ENCODE measurements around the gene GALNT2. TPM values are rescaled to one million over a fixed set of nuclear protein-coding genes. Genes with fewer than 3 reads are reported as not detected.

GALNT2 gene
- total RNA-seq, 1 donor from 2014 or later: 31.9 TPM

DNA sequence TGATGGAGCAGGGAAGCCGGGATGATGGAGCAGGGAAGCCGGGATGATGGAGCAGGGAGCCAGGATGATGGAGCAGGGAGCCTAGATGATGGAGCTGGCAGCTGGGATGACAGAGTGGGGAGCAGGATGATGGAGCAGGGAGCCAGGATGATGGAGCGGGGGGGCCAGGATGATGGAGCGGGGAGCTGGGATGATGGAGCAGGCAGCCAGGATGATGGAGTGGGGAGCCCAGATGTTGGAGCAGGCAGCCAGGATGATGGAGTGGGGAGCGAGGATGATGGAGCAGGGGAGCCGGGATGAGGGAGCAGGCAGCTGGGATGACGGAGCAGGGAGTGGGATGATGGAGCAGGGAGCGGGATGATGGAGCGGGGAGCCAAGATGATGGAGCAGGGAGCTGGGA lies 16.0 kb downstream of the GALNT2 start:
- H3K4me3 ChIP-seq (ENCODE audit: low read depth, low read length): no peak overlapping the region
- H3K36me3 ChIP-seq (ENCODE audit: control insufficient read depth, insufficient read depth, low read length): peaks cover 2% of the 10 kb centered on the region
- FAIRE-seq (no peak), DNase-seq (ENCODE audit: low read depth) (no peak)
- H3K27me3 ChIP-seq (ENCODE audit: control insufficient read depth, insufficient read depth, low read length): no peaks in the 10 kb centered on the region
- TF ChIP-seq, protein P1, sequence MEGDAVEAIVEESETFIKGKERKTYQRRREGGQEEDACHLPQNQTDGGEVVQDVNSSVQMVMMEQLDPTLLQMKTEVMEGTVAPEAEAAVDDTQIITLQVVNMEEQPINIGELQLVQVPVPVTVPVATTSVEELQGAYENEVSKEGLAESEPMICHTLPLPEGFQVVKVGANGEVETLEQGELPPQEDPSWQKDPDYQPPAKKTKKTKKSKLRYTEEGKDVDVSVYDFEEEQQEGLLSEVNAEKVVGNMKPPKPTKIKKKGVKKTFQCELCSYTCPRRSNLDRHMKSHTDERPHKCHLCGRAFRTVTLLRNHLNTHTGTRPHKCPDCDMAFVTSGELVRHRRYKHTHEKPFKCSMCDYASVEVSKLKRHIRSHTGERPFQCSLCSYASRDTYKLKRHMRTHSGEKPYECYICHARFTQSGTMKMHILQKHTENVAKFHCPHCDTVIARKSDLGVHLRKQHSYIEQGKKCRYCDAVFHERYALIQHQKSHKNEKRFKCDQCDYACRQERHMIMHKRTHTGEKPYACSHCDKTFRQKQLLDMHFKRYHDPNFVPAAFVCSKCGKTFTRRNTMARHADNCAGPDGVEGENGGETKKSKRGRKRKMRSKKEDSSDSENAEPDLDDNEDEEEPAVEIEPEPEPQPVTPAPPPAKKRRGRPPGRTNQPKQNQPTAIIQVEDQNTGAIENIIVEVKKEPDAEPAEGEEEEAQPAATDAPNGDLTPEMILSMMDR (IDR thresholded peaks at IDR 0.05; ENCODE audit: insufficient read depth, low read length, severe bottlenecking): no peak

DNA sequence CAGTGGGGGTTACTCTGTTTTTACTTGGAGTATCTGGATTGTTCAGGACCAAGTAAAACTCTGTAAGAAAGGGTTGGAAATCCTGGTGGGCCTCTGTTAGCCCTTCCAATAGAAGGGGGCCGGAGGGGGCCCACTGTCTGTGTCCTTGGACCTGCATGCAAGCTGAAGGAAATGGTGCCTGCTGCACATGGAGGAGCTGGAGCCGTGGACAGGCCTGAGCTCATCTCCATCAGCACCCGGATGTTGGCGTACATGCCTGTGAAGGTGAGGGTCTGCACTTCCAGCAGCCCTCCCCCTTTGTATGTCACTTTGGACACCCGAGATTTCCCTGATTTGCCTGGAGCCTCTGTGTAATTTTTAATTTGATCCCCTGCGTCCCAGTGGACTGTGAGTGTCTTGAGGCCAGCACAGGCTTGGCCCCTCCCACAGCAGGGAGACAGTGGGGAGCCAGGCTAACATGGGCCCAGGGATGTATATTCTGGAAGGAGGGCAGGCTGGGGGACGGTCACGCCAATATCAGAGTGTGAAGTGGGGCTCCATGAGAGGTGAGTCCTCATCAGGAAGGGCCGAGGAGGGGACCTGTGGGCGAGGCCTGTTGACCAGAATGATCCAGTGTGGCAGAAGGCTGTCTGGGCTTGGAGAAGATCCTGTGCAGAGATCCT lies 16.8 kb downstream of the GALNT2 start:
- peaks cover 2% of the 10 kb centered on the region for H3K36me3 ChIP-seq (ENCODE audit: control insufficient read depth, insufficient read depth, low read length)
- no peak for FAIRE-seq
- DNase-seq (ENCODE audit: low read depth): no peak
- TF ChIP-seq, protein P1 (IDR thresholded peaks at IDR 0.05; ENCODE audit: insufficient read depth, low read length, severe bottlenecking): no peak
- no peak overlapping the region for H3K4me3 ChIP-seq (ENCODE audit: low read depth, low read length)
- no peaks in the 10 kb centered on the region for H3K27me3 ChIP-seq (ENCODE audit: control insufficient read depth, insufficient read depth, low read length)

DNA sequence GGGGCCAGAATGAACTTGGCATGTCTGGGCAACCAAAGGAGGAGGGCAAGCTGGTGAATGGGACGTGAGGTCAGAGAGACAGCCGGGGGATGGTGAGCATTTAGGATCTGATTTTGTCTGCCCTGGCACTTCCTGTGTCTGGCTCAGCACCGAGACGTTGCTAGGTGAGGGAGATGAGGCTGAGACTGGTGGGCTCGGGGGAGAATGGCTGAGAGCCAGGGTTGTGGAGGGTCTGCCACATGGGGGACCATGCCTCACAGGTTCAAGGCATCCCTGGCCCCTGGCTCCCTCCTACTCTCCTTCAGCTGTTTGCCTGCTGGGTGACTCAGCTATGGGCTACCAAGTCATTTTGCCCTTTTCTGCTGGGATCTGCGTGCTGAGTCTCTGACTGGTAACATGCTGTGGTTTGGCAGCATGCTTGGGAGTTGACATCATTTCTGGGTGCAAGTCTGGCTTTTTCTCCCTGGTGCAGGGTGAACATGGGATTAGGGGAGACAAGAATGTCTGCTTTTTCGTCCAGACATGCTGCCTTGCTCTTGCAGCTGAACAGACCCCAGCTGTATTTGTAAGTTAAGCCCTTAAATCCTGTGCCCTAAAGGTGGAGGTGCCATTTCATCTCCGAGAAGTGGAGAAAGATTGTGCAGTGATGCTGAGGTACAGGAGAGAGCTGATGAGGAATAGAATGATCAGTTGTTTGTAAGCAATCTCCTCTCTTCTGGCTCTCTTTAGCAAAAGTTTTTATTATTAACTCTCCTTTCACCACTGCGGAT lies 17.6 kb downstream of the GALNT2 start:
- FAIRE-seq: peak; percentile 93
- Histone ChIP-seq H3K4me3 (ENCODE audit: low read depth, low read length) (peak overlapping the region; percentile 11), H3K27me3 (ENCODE audit: control insufficient read depth, insufficient read depth, low read length) (no peaks in the 10 kb centered on the region), H3K36me3 (ENCODE audit: control insufficient read depth, insufficient read depth, low read length) (peaks cover 2% of the 10 kb centered on the region)
- TF ChIP-seq, protein P1 (IDR thresholded peaks at IDR 0.05; ENCODE audit: insufficient read depth, low read length, severe bottlenecking): no peak
- peak; percentile 99 for DNase-seq (ENCODE audit: low read depth)

DNA sequence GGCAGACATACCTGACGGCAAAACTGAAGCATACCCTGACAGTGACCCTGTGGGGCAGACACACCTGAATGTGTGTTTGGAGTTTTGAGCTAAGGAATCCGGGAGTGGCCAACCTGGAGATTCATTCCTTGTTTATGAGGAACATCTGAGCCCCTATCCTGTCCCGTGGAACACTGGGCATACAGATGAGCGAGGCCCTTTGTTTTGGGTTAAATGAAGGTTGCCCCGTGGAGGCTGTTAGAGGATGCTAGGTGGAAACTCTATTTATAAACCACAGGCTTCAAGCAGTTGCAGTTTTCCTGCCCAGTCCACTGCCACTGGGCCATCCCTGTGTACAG lies 18.1 kb downstream of the GALNT2 start:
- TF ChIP-seq, protein P1 (IDR thresholded peaks at IDR 0.05; ENCODE audit: insufficient read depth, low read length, severe bottlenecking): no peak
- FAIRE-seq (no peak), DNase-seq (ENCODE audit: low read depth) (no peak)
- no peaks in the 10 kb centered on the region for H3K27me3 ChIP-seq (ENCODE audit: control insufficient read depth, insufficient read depth, low read length)
- H3K36me3 ChIP-seq (ENCODE audit: control insufficient read depth, insufficient read depth, low read length): peaks cover 2% of the 10 kb centered on the region
- H3K4me3 ChIP-seq (ENCODE audit: low read depth, low read length): no peak overlapping the region

DNA sequence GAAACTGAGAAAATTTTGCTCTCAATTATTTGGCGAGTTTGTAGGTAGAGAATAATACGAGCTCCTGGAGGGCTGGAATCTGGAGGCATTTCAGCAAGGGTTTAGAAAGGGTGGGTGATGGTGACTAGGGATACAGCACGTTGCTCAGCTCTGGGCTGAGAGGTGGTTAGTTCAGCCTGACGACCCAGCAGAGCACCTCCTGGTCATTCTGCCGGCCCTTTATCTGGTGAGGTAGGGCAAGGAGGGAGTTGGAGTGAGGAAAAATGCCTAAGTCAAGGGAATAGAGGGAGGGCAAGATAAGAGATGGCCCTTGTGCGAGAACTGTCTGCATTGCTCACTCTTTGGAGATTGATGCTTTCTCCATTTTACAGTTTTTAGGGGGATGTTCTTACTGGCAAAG lies 19.1 kb downstream of the GALNT2 start:
- H3K27me3 ChIP-seq (ENCODE audit: control insufficient read depth, insufficient read depth, low read length): no peaks in the 10 kb centered on the region
- no peak overlapping the region for H3K4me3 ChIP-seq (ENCODE audit: low read depth, low read length)
- no peaks in the 10 kb centered on the region for H3K36me3 ChIP-seq (ENCODE audit: control insufficient read depth, insufficient read depth, low read length)
- TF ChIP-seq, protein P1 (IDR thresholded peaks at IDR 0.05; ENCODE audit: insufficient read depth, low read length, severe bottlenecking): no peak
- DNase-seq (ENCODE audit: low read depth): no peak
- no peak for FAIRE-seq
